ENCODE measurements around the gene HRH1.

HRH1 gene

DNA sequence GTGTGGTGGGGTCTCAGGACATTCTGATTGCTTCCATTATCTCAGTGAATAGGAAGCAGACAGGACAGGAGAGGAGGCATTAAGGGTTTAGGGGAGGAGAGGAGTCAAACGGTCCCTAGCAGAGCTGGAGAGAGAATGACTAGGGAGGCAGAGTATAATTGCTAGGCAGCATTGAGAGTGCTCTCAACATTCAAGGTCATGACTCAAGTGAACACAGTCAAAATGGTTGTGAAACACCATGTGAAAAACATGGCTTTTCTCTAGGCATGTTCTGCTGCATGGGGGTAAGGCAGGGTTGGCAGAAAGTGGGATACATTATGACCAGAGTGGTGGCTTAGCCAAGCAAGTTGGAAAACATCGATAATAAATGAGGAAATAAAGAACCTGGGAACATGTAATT is 19.5 kb upstream of the HRH1 start:
- H3K4me3 ChIP-seq (ENCODE audit: low read length) = no peak overlapping the region
- DNase-seq (ENCODE audit: low read depth) = no peak
- TF ChIP-seq, protein P1, sequence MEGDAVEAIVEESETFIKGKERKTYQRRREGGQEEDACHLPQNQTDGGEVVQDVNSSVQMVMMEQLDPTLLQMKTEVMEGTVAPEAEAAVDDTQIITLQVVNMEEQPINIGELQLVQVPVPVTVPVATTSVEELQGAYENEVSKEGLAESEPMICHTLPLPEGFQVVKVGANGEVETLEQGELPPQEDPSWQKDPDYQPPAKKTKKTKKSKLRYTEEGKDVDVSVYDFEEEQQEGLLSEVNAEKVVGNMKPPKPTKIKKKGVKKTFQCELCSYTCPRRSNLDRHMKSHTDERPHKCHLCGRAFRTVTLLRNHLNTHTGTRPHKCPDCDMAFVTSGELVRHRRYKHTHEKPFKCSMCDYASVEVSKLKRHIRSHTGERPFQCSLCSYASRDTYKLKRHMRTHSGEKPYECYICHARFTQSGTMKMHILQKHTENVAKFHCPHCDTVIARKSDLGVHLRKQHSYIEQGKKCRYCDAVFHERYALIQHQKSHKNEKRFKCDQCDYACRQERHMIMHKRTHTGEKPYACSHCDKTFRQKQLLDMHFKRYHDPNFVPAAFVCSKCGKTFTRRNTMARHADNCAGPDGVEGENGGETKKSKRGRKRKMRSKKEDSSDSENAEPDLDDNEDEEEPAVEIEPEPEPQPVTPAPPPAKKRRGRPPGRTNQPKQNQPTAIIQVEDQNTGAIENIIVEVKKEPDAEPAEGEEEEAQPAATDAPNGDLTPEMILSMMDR (conservative IDR thresholded peaks at IDR 0.05; ENCODE audit: low read depth, low read length) = no peak

DNA sequence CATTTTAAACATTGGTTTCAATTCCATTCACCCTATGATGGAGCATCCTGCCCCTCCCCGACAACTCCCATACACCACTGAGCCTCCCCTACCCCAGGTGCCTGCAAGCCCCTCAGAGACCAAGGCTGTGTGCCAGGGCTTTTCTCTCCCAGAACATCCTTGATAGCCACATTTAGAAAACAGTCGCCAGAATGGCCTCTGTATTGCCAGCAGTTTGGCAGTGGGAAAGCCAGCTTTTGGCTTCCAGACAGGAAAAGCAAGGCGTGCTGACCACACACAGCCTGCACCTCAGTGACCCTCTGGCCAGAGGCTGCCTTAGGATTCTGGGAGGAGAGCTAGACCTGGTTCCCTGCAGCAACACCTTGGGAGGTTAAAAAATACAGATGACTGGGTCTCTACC is 18.2 kb upstream of the HRH1 start:
- TF ChIP-seq, protein P1 (conservative IDR thresholded peaks at IDR 0.05; ENCODE audit: low read depth, low read length) = no peak
- no peak for DNase-seq (ENCODE audit: low read depth)
- no peak overlapping the region for H3K4me3 ChIP-seq (ENCODE audit: low read length)

DNA sequence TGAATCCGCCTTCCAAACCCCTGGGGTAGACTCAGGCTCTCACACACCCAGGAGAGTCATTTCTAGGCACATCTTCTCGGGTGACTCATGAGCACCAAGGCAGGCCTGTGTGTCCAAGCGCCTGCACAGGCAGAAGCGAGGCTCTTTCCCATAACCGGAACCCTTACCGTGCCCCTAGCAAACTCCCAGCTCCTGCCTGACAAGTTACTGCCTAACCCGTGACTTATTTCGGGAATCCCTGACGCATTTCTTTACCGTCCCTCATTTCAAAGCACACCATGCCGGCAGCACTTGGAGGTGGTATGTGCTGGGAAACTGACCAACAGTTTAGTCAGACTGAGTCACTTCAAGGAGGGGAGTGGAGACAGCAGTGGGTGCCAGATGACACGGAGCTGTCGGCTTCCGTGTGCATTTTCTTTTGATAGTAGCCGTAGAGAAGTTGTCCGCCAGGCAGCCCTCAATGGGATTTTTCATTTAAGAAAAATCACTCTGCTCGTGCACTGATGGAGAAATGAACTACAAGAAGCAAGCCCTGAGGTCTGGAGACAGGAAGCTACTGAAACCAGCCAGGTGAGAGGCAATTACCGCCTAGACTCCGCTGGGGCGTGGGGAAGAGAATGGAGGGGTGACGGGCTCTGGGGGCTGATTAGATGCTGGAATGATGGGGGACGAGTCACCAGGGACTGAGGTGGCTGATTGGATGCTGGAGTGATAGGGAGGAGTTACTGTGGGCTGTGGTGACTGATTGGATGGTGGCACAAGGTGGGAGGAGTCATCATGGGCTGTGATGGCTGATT is 17.3 kb upstream of the HRH1 start:
- peak overlapping the region; percentile 49 for H3K4me3 ChIP-seq (ENCODE audit: low read length)
- TF ChIP-seq, protein P1 (conservative IDR thresholded peaks at IDR 0.05; ENCODE audit: low read depth, low read length) = no peak
- DNase-seq (ENCODE audit: low read depth) = peak; percentile 93

DNA sequence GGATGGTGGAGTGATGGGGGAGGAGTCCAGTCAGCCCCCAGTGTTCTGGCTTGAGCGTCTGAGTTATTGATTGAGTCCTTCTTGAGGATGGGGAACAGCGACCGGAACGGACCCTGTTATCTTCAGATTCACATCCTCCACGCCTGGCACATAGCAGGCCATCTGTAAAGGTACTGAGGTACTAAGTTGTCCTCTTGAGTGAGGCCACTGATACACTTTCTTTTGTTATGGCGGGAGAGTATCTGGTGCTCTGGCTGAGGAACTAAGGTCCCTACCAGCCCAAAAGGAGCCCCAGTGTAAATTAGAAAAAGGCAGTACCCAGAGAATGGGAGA is 16.7 kb upstream of the HRH1 start:
- peak overlapping the region; percentile 3 for H3K4me3 ChIP-seq (ENCODE audit: low read length)
- DNase-seq (ENCODE audit: low read depth) = no peak
- TF ChIP-seq, protein P1 (conservative IDR thresholded peaks at IDR 0.05; ENCODE audit: low read depth, low read length) = no peak

DNA sequence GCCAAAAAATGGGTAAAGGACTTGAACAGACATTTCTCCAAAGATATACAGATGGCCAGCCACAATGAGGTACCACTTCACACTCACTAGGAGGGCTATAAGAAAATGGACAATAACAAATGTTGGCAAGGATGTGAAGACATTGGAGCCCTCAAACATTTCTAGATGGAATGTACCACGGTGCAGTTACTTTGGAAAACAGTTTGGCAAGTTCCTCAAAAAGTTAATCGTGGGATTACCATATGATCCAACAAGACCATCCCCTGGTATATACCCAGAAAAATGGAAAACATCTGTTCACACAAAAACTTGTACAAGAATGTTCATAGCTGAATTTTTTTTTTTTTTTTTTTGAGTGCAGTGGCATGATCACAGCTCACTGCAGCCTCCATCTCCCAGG is 15.9 kb upstream of the HRH1 start:
- TF ChIP-seq, protein P1 (conservative IDR thresholded peaks at IDR 0.05; ENCODE audit: low read depth, low read length) = no peak
- no peak for DNase-seq (ENCODE audit: low read depth)
- H3K4me3 ChIP-seq (ENCODE audit: low read length) = no peak overlapping the region

DNA sequence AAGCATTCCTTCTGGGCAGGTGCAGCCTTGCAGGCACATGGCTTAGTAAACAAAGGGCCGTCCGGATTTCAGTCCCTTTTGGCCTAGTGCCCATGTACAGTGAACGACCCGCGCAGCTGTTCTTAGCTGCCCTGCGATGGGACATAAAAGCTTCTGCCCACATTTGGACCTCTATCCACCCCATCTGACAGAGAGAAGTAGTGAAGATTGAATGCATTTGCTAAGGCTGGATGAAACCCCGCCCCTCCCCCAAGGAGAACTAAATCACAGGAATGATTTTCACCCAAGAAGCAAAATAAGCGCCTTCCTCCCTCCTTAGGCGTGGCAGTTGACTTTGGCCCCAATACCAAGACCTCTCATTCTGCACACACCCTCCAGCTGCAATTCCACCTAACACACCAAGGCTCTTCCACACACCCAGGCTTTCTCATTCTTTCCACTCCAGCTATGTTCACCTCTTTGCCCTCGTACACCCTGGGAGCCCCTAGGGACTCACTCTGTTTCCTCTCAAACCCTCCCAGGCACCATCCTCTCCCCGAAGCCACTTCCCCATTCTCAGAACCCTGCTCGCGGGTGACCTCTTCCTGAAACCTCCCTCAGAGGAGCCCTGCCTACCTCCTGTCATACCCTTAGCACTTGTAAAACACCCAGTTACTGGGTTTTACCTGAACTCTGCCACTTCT is 14.1 kb upstream of the HRH1 start:
- TF ChIP-seq, protein P1 (conservative IDR thresholded peaks at IDR 0.05; ENCODE audit: low read depth, low read length) = no peak
- no peak for DNase-seq (ENCODE audit: low read depth)
- no peak overlapping the region for H3K4me3 ChIP-seq (ENCODE audit: low read length)

DNA sequence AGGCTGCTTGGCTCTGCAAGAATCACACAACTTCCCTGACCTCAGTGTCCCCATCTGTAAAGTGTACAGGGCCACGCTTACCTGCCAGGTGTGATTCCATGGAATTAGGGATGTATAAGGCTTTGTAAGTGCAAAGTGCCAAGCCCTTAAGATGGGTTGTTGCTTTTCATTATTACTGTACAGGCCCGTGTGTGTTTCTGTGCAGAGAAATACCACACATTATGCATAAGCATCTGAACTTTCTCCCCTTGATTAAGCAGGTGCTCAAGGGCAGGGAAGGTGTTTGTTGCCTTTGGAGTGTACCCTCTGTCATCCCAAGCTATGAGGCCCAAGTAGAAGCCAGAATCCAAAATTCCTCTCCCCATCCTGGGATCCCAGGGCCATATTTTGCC is 13.6 kb upstream of the HRH1 start:
- no peak for DNase-seq (ENCODE audit: low read depth)
- H3K4me3 ChIP-seq (ENCODE audit: low read length) = no peak overlapping the region
- TF ChIP-seq, protein P1 (conservative IDR thresholded peaks at IDR 0.05; ENCODE audit: low read depth, low read length) = no peak
